SJSA1 (cell line): ENCODE measurements around the gene FAM98C. TPM values are rescaled to one million over a fixed set of nuclear protein-coding genes. Genes with fewer than 3 reads are reported as not detected.

Experiments
- DNase-seq, 2 experiments: peaks; one replicate each; pipeline ENCODE4 v3.0.0-alpha.2; 2015 to 2020; ENCODE audit warnings: low spot score in 2 of 2, low read depth in 1 of 2
- H3K27ac ChIP-seq: fragments of 250-450 bp; sonication (Bioruptor Pico); 2 replicates; pipeline ENCODE4 v1.5.1; 2020; ENCODE audit warnings: mild to moderate bottlenecking, moderate library complexity
- H3K27me3 ChIP-seq: fragments of 250-450 bp; sonication (Bioruptor Pico); replicated peaks from 2 replicates; pipeline ENCODE4 v1.5.1; 2020; ENCODE audit warnings: mild to moderate bottlenecking, moderate library complexity
- H3K36me3 ChIP-seq: fragments of 250-450 bp; sonication (Bioruptor Pico); 2 replicates; pipeline ENCODE4 v1.5.1; 2020; ENCODE audit warnings: mild to moderate bottlenecking
- H3K4me1 ChIP-seq: fragments of 250-450 bp; sonication (Bioruptor Pico); replicated peaks from 2 replicates; pipeline ENCODE4 v1.6.1; 2021; ENCODE audit warnings: mild to moderate bottlenecking
- H3K4me3 ChIP-seq: fragments of 250-450 bp; sonication (Bioruptor Pico); 2 replicates; pipeline ENCODE4 v1.5.1; 2020; ENCODE audit warnings: mild to moderate bottlenecking
- H3K9me3 ChIP-seq: fragments of 250-450 bp; sonication (Bioruptor Pico); replicated peaks from 2 replicates; pipeline ENCODE4 v1.5.1; 2020; ENCODE audit warnings: mild to moderate bottlenecking
- total RNA-seq: library from RNA; depleted of rRNA; stranded (reverse); fragments of >200 nt; shearing (Covaris generic); gene quantifications from 2 replicates; pipeline ENCODE4 v1.2.3, GENCODE V29; 2014

FAM98C gene
- total RNA-seq, 1 experiment from 2014 or later = 22.9 TPM

- no peak overlapping the region for H3K4me3 ChIP-seq
- peaks cover 11% of the 10 kb centered on the region; the same call in 1 of the 2 replicates for H3K27me3 ChIP-seq
- no peaks in the 10 kb centered on the region for H3K4me1 ChIP-seq
- no peak for DNase-seq
- H3K27ac ChIP-seq = no peak overlapping the region
- no peaks in the 10 kb centered on the region for H3K9me3 ChIP-seq
- H3K36me3 ChIP-seq = peaks cover 3% of the 10 kb centered on the region
Measured at GRCh38 chr19:38370299-38370698, 32.6 kb upstream of the FAM98C start.

GRCh38 chr19:38371081-38371480, 31.8 kb upstream of the FAM98C start:
- H3K27ac ChIP-seq = no peak overlapping the region
- DNase-seq = no peak
- peaks cover 5% of the 10 kb centered on the region for H3K36me3 ChIP-seq
- H3K9me3 ChIP-seq = no peaks in the 10 kb centered on the region
- H3K4me3 ChIP-seq = no peak overlapping the region
- H3K27me3 ChIP-seq = 0 out of 2 replicates have a peak, but pooled peaks cover 3% of the 10 kb centered on the region
- H3K4me1 ChIP-seq = peaks cover 6% of the 10 kb centered on the region

GRCh38 chr19:38373907-38374331, 29.0 kb upstream of the FAM98C start:
- peak overlapping the region; percentile 33; the same call in 1 of the 2 replicates for H3K27ac ChIP-seq
- H3K4me1 ChIP-seq = peaks cover 11% of the 10 kb centered on the region
- 0 out of 2 replicates have a peak, but pooled peaks cover 2% of the 10 kb centered on the region for H3K27me3 ChIP-seq
- peak overlapping the region; percentile 84 for H3K4me3 ChIP-seq
- peaks cover 30% of the 10 kb centered on the region for H3K36me3 ChIP-seq
- no peaks in the 10 kb centered on the region for H3K9me3 ChIP-seq
- DNase-seq = no peak

- Histone ChIP-seq H3K9me3 (no peaks in the 10 kb centered on the region), H3K4me3 (peak within 1 kb of the TSS; percentile 84), H3K4me1 (peaks cover 11% of the 10 kb centered on the region), H3K27ac (peak within 1 kb of the TSS; percentile 83), H3K36me3 (peaks cover 36% of the 10 kb centered on the region), H3K27me3 (0 out of 2 replicates have a peak, but pooled peaks cover under 1% of the 10 kb centered on the region)
- DNase-seq = peak; percentile 96 to 99
Measured at GRCh38 chr19:38374332-38375097, 28.4 kb upstream of the FAM98C start, which contains the start of gene PSMD8. PSMD8 (plus strand) TSS chr19:38374571; CDS start chr19:38374602, 31 bp downstream.

- H3K9me3 ChIP-seq = no peaks in the 10 kb centered on the region
- H3K27me3 ChIP-seq = no peaks in the 10 kb centered on the region
- DNase-seq = no peak
Measured at GRCh38 chr19:38375098-38375493, 27.8 kb upstream of the FAM98C start.

GRCh38 chr19:38375748-38376147, 27.1 kb upstream of the FAM98C start:
- DNase-seq = peak in 1 of 2 experiments; percentile 13
- no peaks in the 10 kb centered on the region for H3K27me3 ChIP-seq
- peak overlapping the region; percentile 84 for H3K4me3 ChIP-seq
- peaks cover 46% of the 10 kb centered on the region for H3K36me3 ChIP-seq
- H3K9me3 ChIP-seq = no peaks in the 10 kb centered on the region
- peaks cover 11% of the 10 kb centered on the region for H3K4me1 ChIP-seq
- no peak overlapping the region for H3K27ac ChIP-seq

More at GRCh38 chr19:38375098-38375493, 27.8 kb upstream of the FAM98C start:
- Histone ChIP-seq H3K36me3 (peaks cover 42% of the 10 kb centered on the region), H3K27ac (peak overlapping the region; percentile 83), H3K4me1 (peaks cover 11% of the 10 kb centered on the region), H3K4me3 (peak overlapping the region; percentile 84)

- Histone ChIP-seq H3K4me1 (peaks cover 11% of the 10 kb centered on the region), H3K27ac (no peak overlapping the region), H3K4me3 (no peak overlapping the region)
Measured at GRCh38 chr19:38376576-38376975, 26.3 kb upstream of the FAM98C start.

GRCh38 chr19:38377052-38377451, 25.8 kb upstream of the FAM98C start:
- peaks cover 60% of the 10 kb centered on the region for H3K36me3 ChIP-seq
- H3K27ac ChIP-seq = no peak overlapping the region
- H3K27me3 ChIP-seq = no peaks in the 10 kb centered on the region
- no peak overlapping the region for H3K4me3 ChIP-seq
- DNase-seq = no peak
- no peaks in the 10 kb centered on the region for H3K9me3 ChIP-seq
- H3K4me1 ChIP-seq = peaks cover 11% of the 10 kb centered on the region

More at GRCh38 chr19:38376576-38376975, 26.3 kb upstream of the FAM98C start:
- no peak for DNase-seq
- Histone ChIP-seq H3K36me3 (peaks cover 55% of the 10 kb centered on the region), H3K27me3 (no peaks in the 10 kb centered on the region), H3K9me3 (no peaks in the 10 kb centered on the region)

- no peak for DNase-seq
- H3K27me3 ChIP-seq = no peaks in the 10 kb centered on the region
- no peak overlapping the region for H3K4me3 ChIP-seq
- H3K27ac ChIP-seq = no peak overlapping the region
- H3K9me3 ChIP-seq = no peaks in the 10 kb centered on the region
- H3K36me3 ChIP-seq = peaks cover 78% of the 10 kb centered on the region
- H3K4me1 ChIP-seq = peaks cover 11% of the 10 kb centered on the region
Measured at GRCh38 chr19:38378866-38379265, 24.0 kb upstream of the FAM98C start.

GRCh38 chr19:38381138-38381537, 21.8 kb upstream of the FAM98C start:
- DNase-seq = no peak

GRCh38 chr19:38383184-38383583, 19.7 kb upstream of the FAM98C start:
- peaks cover 81% of the 10 kb centered on the region for H3K36me3 ChIP-seq
- peaks cover 2% of the 10 kb centered on the region; the same call in 1 of the 2 replicates for H3K4me1 ChIP-seq
- H3K4me3 ChIP-seq = no peak overlapping the region
- no peak for DNase-seq
- H3K27ac ChIP-seq = no peak overlapping the region
- H3K9me3 ChIP-seq = no peaks in the 10 kb centered on the region; the same call in 1 of the 2 replicates
- no peaks in the 10 kb centered on the region for H3K27me3 ChIP-seq

More at GRCh38 chr19:38381138-38381537, 21.8 kb upstream of the FAM98C start:
- Histone ChIP-seq H3K9me3 (no peaks in the 10 kb centered on the region; the same call in 1 of the 2 replicates), H3K4me3 (no peak overlapping the region), H3K36me3 (peaks cover 95% of the 10 kb centered on the region), H3K27ac (no peak overlapping the region), H3K27me3 (no peaks in the 10 kb centered on the region), H3K4me1 (peaks cover 4% of the 10 kb centered on the region)

- peaks cover 81% of the 10 kb centered on the region for H3K36me3 ChIP-seq
- H3K27ac ChIP-seq = no peak overlapping the region
- peaks cover 5% of the 10 kb centered on the region for H3K4me1 ChIP-seq
- no peak for DNase-seq
- no peaks in the 10 kb centered on the region for H3K27me3 ChIP-seq
- no peak overlapping the region for H3K4me3 ChIP-seq
- H3K9me3 ChIP-seq = no peaks in the 10 kb centered on the region; the same call in 1 of the 2 replicates
Measured at GRCh38 chr19:38383743-38384142, 19.1 kb upstream of the FAM98C start.

GRCh38 chr19:38384209-38385027, 18.5 kb upstream of the FAM98C start:
- no peaks in the 10 kb centered on the region; the same call in 1 of the 2 replicates for H3K9me3 ChIP-seq
- H3K4me3 ChIP-seq = no peak overlapping the region
- H3K27ac ChIP-seq = no peak overlapping the region
- no peaks in the 10 kb centered on the region for H3K27me3 ChIP-seq
- peaks cover 75% of the 10 kb centered on the region for H3K36me3 ChIP-seq
- H3K4me1 ChIP-seq = peaks cover 11% of the 10 kb centered on the region
- no peak for DNase-seq
